Measurements from ENCODE around the gene MTMR10.

DNA sequence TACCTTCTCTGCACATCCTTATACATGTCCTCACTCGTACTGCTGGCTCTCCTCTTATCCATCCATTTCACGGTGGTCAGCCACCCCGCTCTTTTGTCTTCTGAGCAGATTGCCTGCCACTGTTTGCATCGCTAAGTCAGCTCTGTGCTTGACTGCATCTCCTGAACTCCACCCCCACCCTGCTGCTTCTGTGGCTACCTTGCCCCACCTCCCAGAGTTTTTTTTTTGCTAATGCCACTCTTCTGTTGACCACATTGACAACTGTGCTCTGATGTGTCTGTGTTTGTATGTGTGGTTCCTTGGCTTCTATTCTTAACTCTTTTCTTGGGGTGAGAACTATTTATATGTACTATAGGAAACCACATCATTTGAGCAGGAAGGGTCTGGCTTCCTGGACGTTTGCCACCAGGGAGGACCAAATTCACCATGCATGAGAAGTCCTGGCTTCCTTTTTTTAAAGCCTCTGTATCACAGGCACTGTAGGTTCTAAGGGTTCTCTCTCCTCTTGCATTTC lies 12.8 kb upstream of the MTMR10 start:
- TF ChIP-seq CTCF (conservative IDR thresholded peaks at IDR 0.05) = no peak
- no peak for TF ChIP-seq ZFX (IDR thresholded peaks at IDR 0.05)
